Tibial nerve (tissue), 4 donors: ENCODE data around the gene IGF2R. TPM values are rescaled to one million over a fixed set of nuclear protein-coding genes. Genes with fewer than 3 reads are reported as not detected.

Experiments used
- DNase-seq, 2 donors: peaks; one replicate each; pipeline ENCODE4 v3.0.0-alpha.2; 2019; ENCODE audit warnings: low spot score in 2 of 2
- H3K27ac ChIP-seq, 4 donors: fragments of 200-600 bp; sonication (generic) in 3 of 4; one replicate each; pipeline ENCODE4 v1.5.1; 2017 to 2019; ENCODE audit warnings: mild to moderate bottlenecking in 1 of 4
- H3K27me3 ChIP-seq, 2 donors: fragments of 200-600 bp; sonication (generic) in 1 of 2; one replicate each; pipeline versions ENCODE4 v1.5.1 to v1.6.0; 2017 to 2019
- H3K36me3 ChIP-seq, 3 donors: fragments of 200-600 bp; sonication (generic); one replicate each; pipeline ENCODE4 v1.5.1; 2018 to 2019
- H3K4me1 ChIP-seq, 4 donors: fragments of 200-600 bp; sonication (generic) in 3 of 4; one replicate each; pipeline ENCODE4 v1.5.1; 2017 to 2019
- H3K4me3 ChIP-seq, 4 donors: fragments of 200-600 bp; sonication (generic) in 3 of 4; one replicate each; pipeline ENCODE4 v1.5.1; 2017 to 2019; ENCODE audit warnings: mild to moderate bottlenecking in 1 of 4, moderate library complexity in 1 of 4
- H3K9me3 ChIP-seq, 4 donors: fragments of 200-600 bp; sonication (generic) in 3 of 4; one replicate each; pipeline ENCODE4 v1.5.1; 2017 to 2019
- EP300 ChIP-seq, 2 donors: sonication (generic); formaldehyde crosslinking; IDR thresholded peaks; one replicate each; pipeline ENCODE4 v1.6.1; 2017; ENCODE audit warnings: antibody characterized with exemption in 2 of 2, mild to moderate bottlenecking in 1 of 2
- POLR2A ChIP-seq, 2 donors: fragments of 450-650 bp; IDR thresholded peaks; one replicate each; pipeline ENCODE4 v1.6.1; 2017; ENCODE audit warnings: antibody characterized with exemption in 2 of 2, mild to moderate bottlenecking in 2 of 2, moderate library complexity in 2 of 2
- WGBS, 2 donors: methylation state at CpG; one replicate each; pipeline ENCODE4 v1.1.5; 2018; 5-methylcytosine and 5-hydroxymethylcytosine counted together
- total RNA-seq, 4 donors: library from RNA; depleted of rRNA; stranded (reverse); fragments of >200 nt; gene quantifications; one replicate each; pipeline ENCODE4 v1.1.0, GENCODE V29; 2016
- TF ChIP-seq, protein P1 (sequence below), 5 experiments: fragments of 200-600 bp in 3 of 5; fragments of 450-650 bp in 2 of 5; sonication (generic) in 3 of 5; IDR thresholded peaks; one replicate each; pipeline ENCODE4 v1.5.1; 2016 to 2019; ENCODE audit warnings: antibody characterized with exemption in 5 of 5, mild to moderate bottlenecking in 3 of 5, moderate library complexity in 2 of 5

IGF2R gene
- total RNA-seq, 4 donors from 2014 or later = 60.1 to 81.3 (median 68.5) TPM

DNA sequence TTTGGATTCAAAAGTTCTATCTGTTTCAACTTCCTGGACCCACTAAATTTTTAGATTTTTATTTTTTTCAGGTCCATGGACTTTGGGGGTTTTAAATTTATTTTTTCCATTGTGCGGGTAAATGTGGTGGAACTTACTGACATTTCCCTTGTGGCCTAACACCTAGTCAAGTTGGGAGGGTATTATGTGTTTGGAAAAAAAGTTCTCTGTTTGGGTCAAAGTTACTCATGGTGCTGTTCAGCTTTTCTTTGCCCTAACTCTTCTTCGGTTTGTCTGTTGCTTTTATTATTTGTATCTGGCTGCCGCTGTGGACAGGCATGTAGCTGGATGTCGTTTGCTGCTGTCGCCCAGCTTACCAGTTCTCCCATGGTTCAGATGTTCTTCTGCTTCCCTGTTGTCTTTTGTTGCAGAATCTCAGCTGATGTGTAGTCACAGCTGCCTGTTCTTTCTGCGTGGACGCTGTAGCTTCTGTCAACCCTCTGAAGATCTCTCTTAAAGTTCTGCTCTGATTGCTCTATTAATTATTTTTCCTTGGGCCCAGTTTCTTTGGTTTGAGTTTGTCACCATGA, 7.9 kb downstream of the IGF2R start:
- H3K9me3 ChIP-seq = no peaks in the 10 kb centered on the region
- peak overlapping the region in 2 of 4 donors; percentile 41 to 68 for H3K27ac ChIP-seq
- H3K36me3 ChIP-seq = no peaks in the 10 kb centered on the region
- WGBS, 2 donors = 65 to 69% methylated on average over 7 of the region's 7 CpGs
- no peak overlapping the region for H3K4me3 ChIP-seq
- peaks cover 0 to 75% (median 46%) of the 10 kb centered on the region in 4 donors for H3K4me1 ChIP-seq
- TF ChIP-seq EP300 (IDR thresholded peaks at IDR 0.05) (no peak), POLR2A (IDR thresholded peaks at IDR 0.05) (no peak)
- TF ChIP-seq, protein P1, sequence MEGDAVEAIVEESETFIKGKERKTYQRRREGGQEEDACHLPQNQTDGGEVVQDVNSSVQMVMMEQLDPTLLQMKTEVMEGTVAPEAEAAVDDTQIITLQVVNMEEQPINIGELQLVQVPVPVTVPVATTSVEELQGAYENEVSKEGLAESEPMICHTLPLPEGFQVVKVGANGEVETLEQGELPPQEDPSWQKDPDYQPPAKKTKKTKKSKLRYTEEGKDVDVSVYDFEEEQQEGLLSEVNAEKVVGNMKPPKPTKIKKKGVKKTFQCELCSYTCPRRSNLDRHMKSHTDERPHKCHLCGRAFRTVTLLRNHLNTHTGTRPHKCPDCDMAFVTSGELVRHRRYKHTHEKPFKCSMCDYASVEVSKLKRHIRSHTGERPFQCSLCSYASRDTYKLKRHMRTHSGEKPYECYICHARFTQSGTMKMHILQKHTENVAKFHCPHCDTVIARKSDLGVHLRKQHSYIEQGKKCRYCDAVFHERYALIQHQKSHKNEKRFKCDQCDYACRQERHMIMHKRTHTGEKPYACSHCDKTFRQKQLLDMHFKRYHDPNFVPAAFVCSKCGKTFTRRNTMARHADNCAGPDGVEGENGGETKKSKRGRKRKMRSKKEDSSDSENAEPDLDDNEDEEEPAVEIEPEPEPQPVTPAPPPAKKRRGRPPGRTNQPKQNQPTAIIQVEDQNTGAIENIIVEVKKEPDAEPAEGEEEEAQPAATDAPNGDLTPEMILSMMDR (IDR thresholded peaks at IDR 0.05) = no peak
- no peak for DNase-seq
- H3K27me3 ChIP-seq = no peaks in the 10 kb centered on the region

DNA sequence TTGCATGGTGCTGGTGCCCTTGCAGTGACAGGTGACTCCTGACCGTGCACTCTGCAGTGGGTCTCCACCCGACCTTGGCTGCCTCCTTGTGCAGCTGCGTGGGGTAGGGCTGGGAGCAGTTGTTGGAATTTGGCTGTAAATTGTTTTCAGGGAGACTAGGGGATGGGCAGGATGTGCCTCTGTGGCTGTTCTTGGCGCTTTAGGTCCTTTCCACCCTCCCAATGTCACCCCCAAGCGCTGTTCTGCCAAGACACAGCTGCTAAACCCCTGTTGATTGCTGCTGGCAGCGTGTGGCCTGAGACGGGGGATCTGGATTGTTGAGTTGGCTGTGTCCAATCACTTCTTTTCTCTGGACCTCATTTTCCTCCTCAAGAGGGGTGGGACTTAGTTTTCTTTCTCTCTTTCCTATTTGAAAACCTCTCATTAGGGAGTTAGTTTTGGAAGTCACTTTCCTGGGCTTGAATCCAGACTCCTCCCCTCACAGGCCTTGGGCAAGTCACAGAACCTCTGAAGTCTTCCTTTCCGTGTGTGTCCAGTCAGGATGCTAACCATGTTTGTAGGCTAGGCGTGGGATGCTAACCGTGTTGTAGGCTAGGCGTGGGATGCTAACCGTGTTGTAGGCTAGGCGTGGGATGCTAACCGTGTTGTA, 8.5 kb downstream of the IGF2R start:
- DNase-seq = peak in 1 of 2 donors; percentile 56
- H3K27ac ChIP-seq = peak overlapping the region in 2 of 4 donors; percentile 41 to 68
- H3K36me3 ChIP-seq = no peaks in the 10 kb centered on the region
- no peaks in the 10 kb centered on the region for H3K27me3 ChIP-seq
- H3K4me1 ChIP-seq = peaks cover 0 to 75% (median 50%) of the 10 kb centered on the region in 4 donors
- TF ChIP-seq, protein P1 (IDR thresholded peaks at IDR 0.05) = no peak
- TF ChIP-seq POLR2A (IDR thresholded peaks at IDR 0.05) = no peak
- no peaks in the 10 kb centered on the region for H3K9me3 ChIP-seq
- no peak overlapping the region for H3K4me3 ChIP-seq
- WGBS, 2 donors = 51 to 54% methylated on average over 14 of the region's 14 CpGs

DNA sequence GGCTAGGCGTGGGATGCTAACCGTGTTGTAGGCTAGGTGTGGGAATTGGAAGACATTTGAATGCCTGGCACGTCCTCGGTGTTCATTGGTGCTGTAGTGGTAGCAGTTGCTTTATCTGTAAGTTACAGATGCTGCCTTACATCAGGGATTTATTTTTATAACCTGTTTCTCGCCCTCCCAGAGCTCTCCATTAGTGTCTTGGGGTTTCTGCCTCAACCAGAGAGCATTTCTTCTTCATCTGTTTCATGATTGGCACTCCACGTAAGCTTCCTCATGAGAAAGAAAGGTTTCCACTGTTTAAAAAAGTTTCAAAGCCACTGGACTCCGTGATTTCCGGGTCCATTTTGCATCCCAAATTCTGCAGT, 9.0 kb downstream of the IGF2R start:
- H3K27me3 ChIP-seq = no peaks in the 10 kb centered on the region
- H3K27ac ChIP-seq = peak overlapping the region in 2 of 4 donors; percentile 41 to 68
- DNase-seq = no peak
- no peak for TF ChIP-seq EP300 (IDR thresholded peaks at IDR 0.05)
- TF ChIP-seq POLR2A (IDR thresholded peaks at IDR 0.05) = no peak
- TF ChIP-seq, protein P1 (IDR thresholded peaks at IDR 0.05) = no peak
- no peak overlapping the region for H3K4me3 ChIP-seq
- no peaks in the 10 kb centered on the region for H3K9me3 ChIP-seq
- 78 to 84% methylated on average over 8 of the region's 8 CpGs for WGBS, 2 donors
- H3K36me3 ChIP-seq = no peaks in the 10 kb centered on the region
- H3K4me1 ChIP-seq = peaks cover 0 to 75% (median 53%) of the 10 kb centered on the region in 4 donors

DNA sequence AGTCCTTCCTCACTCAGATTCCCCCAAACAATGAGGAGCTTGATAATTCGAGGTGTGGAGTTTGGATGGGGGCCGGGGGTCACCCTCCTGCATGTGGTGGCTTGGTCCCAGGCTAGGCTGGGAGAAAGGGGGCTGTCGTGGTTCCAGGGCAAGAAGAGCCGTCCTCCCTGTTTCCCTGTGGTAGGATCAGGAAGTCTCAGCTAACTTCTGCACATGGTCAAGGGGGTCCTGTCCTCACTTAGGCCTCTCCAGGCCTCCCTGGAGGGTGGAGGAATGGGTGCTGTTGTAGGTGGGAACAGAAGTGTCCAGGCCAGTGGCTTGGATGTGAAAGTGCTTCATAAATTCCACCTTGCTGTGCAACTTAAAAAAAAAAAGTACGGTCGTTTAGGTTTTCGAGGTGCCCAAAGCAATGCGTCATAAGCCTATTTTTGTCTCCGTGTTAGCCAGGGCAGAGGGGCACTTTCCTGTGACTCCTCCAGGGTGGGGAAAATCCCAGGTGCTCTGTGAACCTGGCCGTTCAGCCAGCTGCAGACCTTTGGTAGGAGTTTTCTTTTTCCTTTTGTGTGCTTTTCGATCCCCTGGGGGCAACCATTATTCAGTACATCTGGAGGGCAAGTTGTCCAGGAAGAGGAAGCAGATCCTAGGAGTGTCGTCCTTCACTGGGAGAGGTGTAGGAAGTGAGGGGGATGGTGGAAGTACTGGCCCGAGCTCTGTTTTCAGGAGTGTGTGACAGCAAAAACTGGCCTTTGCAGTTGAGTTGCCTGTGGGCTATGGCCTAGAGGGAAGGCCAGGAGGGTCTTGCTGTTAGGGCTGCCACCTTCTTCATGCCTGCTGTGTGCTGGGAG, 9.6 kb downstream of the IGF2R start:
- 69% methylated on average over 13 of the region's 13 CpGs for WGBS, 2 donors
- Histone ChIP-seq H3K4me1 (peaks cover 0 to 75% (median 59%) of the 10 kb centered on the region in 4 donors), H3K4me3 (no peak overlapping the region), H3K27ac (peak overlapping the region in 2 of 4 donors; percentile 26 to 68), H3K36me3 (no peaks in the 10 kb centered on the region), H3K9me3 (no peaks in the 10 kb centered on the region), H3K27me3 (no peaks in the 10 kb centered on the region)
- TF ChIP-seq EP300 (IDR thresholded peaks at IDR 0.05) = no peak
- no peak for TF ChIP-seq POLR2A (IDR thresholded peaks at IDR 0.05)
- TF ChIP-seq, protein P1 (IDR thresholded peaks at IDR 0.05) = no peak
- DNase-seq = no peak
